GM12878 (cell line): ENCODE results near the gene MTHFD1L. TPM values are rescaled to one million over a fixed set of nuclear protein-coding genes. Genes with fewer than 3 reads are reported as not detected.

Experiments
- ATAC-seq: fragments of 200-7000 bp; cut with Tn5 transposase; 3 replicates; pipeline ENCODE4 v1.9.1; 2020; ENCODE audit warnings: mild to moderate bottlenecking, moderate library complexity
- BruUV-seq: library from RNA; stranded (reverse); fragments of 400-500 nt; replicated peaks from 2 replicates; lab custom pipeline; 2021; lab: Mats Ljungman, UMichigan
- CTCF ChIA-PET: fragments of 300-600 bp; sonication (Branson Sonifier 250); formaldehyde crosslinking; extraction: SDS; loops from one replicate; lab custom pipeline; 2021; ENCODE audit warnings: inconsistent platforms; lab: Yijun Ruan, JAX
- POLR2A ChIA-PET: fragments of 350-600 bp; formaldehyde crosslinking; extraction: SDS; loops from one replicate; lab custom pipeline; 2021; ENCODE audit warnings: inconsistent platforms; lab: Charles Lee
- RAD21 ChIA-PET: fragments of 300-600 bp; sonication (Branson Sonifier 250); formaldehyde crosslinking; loops from one replicate; lab custom pipeline; 2023; ENCODE audit warnings: antibody characterized with exemption; ENCODE audit not compliant: unreplicated experiment; lab: Charles Lee
- SMC1A ChIA-PET: fragments of 300-600 bp; sonication (Branson Sonifier 250); formaldehyde crosslinking; loops from one replicate; lab custom pipeline; 2023; ENCODE audit not compliant: unreplicated experiment, uncharacterized antibody; lab: Charles Lee
- DNase-seq: peaks from one replicate; pipeline ENCODE4 v3.0.0-alpha.2; 2011; ENCODE audit warnings: low read depth, low spot score
- FAIRE-seq: peaks from 3 replicates; lab custom pipeline; 2011; peaks lifted over from hg19 to GRCh38; lab: Jason Lieb, UNC
- H2AFZ ChIP-seq: 2 replicates; pipeline ENCODE4 v1.6.0; 2011; ENCODE audit warnings: low read depth, low read length, control low read depth; ENCODE audit not compliant: control insufficient read depth
- H3K27ac ChIP-seq: 2 replicates; pipeline ENCODE4 v1.5.1; 2011; ENCODE audit warnings: control low read depth; ENCODE audit not compliant: control insufficient read depth, insufficient read depth
- H3K27me3 ChIP-seq, 2 experiments: replicated peaks in 1 of 2; 2 replicates each; pipeline versions ENCODE4 v1.6.0 to v1.6.1; 2011; ENCODE audit warnings: low read length in 1 of 2; ENCODE audit not compliant: control insufficient read depth in 2 of 2, insufficient read depth in 2 of 2
- H3K36me3 ChIP-seq, 2 experiments: 2 replicates each; pipeline ENCODE4 v1.5.1; 2011; ENCODE audit warnings: low read length in 1 of 2; ENCODE audit not compliant: control insufficient read depth in 2 of 2, insufficient read depth in 2 of 2
- H3K4me1 ChIP-seq: 2 replicates; pipeline ENCODE4 v1.6.1; 2011; ENCODE audit warnings: mild to moderate bottlenecking, low read length, moderate library complexity, mixed read lengths; ENCODE audit not compliant: control insufficient read depth, insufficient read depth
- H3K4me2 ChIP-seq: 2 replicates; pipeline ENCODE4 v1.6.0; 2011; ENCODE audit warnings: control low read depth; ENCODE audit not compliant: control insufficient read depth, insufficient read depth
- H3K4me3 ChIP-seq: fragments of 200-600 bp; sonication (generic); 2 replicates; pipeline ENCODE4 v1.5.1; 2016
- H3K79me2 ChIP-seq: 2 replicates; pipeline ENCODE4 v1.6.0; 2011; ENCODE audit warnings: low read length; ENCODE audit not compliant: control insufficient read depth, insufficient read depth
- H3K9ac ChIP-seq: 2 replicates; pipeline ENCODE4 v1.8.0; 2011; ENCODE audit warnings: low read length, control low read depth, mixed read lengths; ENCODE audit not compliant: control insufficient read depth, insufficient read depth
- H3K9me3 ChIP-seq: replicated peaks from 3 replicates; pipeline ENCODE4 v1.5.1; 2011; ENCODE audit warnings: mild to moderate bottlenecking, low read length; ENCODE audit not compliant: control insufficient read depth, insufficient read depth
- H4K20me1 ChIP-seq: 2 replicates; pipeline ENCODE4 v1.6.0; 2011; ENCODE audit not compliant: control insufficient read depth, insufficient read depth
- EED ChIP-seq: sonication (generic); IDR thresholded peaks from 2 replicates; pipeline ENCODE4 v1.6.1; 2016; ENCODE audit warnings: antibody characterized with exemption, low read depth
- HDGF ChIP-seq: fragments of 450-650 bp; IDR thresholded peaks from 2 replicates; pipeline ENCODE4 v1.6.1; 2016; ENCODE audit warnings: antibody characterized with exemption
- KAT2A ChIP-seq: conservative IDR thresholded peaks from 2 replicates; pipeline ENCODE4 v1.6.1; 2011; ENCODE audit warnings: low read depth, low read length; ENCODE audit not compliant: control insufficient read depth
- NFYA ChIP-seq: IDR thresholded peaks from 2 replicates; pipeline ENCODE4 v1.6.1; 2011; ENCODE audit warnings: low read depth, mild to moderate bottlenecking, low read length, improper control_type of control experiment, borderline replicate concordance
- NR2F1 ChIP-seq: fragments of 450-650 bp; conservative IDR thresholded peaks from 2 replicates; pipeline ENCODE4 v1.6.1; 2017; ENCODE audit warnings: mild to moderate bottlenecking
- POLR2A ChIP-seq: IDR thresholded peaks from 2 replicates; pipeline ENCODE4 v1.6.1; 2011; ENCODE audit warnings: low read depth, mild to moderate bottlenecking, low read length
- POLR2AphosphoS2 ChIP-seq: IDR thresholded peaks from 2 replicates; pipeline ENCODE4 v1.6.1; 2011; ENCODE audit warnings: low read depth, mild to moderate bottlenecking, low read length, improper control_type of control experiment, moderate library complexity
- RELA ChIP-seq: fragments of 450-650 bp; IDR thresholded peaks from 2 replicates; pipeline ENCODE4 v1.8.0; 2014; ENCODE audit warnings: borderline replicate concordance; ENCODE audit not compliant: partially characterized antibody
- SREBF2 ChIP-seq: IDR thresholded peaks from 2 replicates; pipeline ENCODE4 v1.6.1; 2012; ENCODE audit warnings: mild to moderate bottlenecking, low read length
- TARDBP ChIP-seq: IDR thresholded peaks from 2 replicates; pipeline ENCODE4 v1.6.1; 2016; ENCODE audit warnings: borderline replicate concordance
- TCF7 ChIP-seq: IDR thresholded peaks from 2 replicates; pipeline ENCODE4 v1.6.1; 2014; ENCODE audit warnings: antibody characterized with exemption, borderline replicate concordance
- WGBS: methylation state at CpG from one replicate; pipeline ENCODE4 v1.1.6; 2016; ENCODE audit warnings: low lambda C conversion rate; ENCODE audit not compliant: insufficient replicate concordance, insufficient coverage; ENCODE audit errors: missing lambda C conversion rate; 5-methylcytosine and 5-hydroxymethylcytosine counted together
- in situ Hi-C: fragments of 300-500 bp; cut with MboI; formaldehyde crosslinking; loops from 9 replicates; pipeline ENCODE4 v1.14.3; 2018; ENCODE audit warnings: mixed read lengths
- intact Hi-C: fragments of 100-400 bp; cut with micrococcal nuclease; formaldehyde crosslinking; loops from one replicate; pipeline ENCODE4 v1.14.2; 2022; ENCODE audit not compliant: unreplicated experiment
- polyA plus RNA-seq, 11 experiments: library from polyadenylated mRNA; depleted of rRNA in 4 of 11; unstranded in 6 of 11; stranded (reverse) in 5 of 11; fragments of >200 nt; fragmentation: Nextera tagmentation in 4 of 11; fragmentation: Illumina TruSeq in 1 of 11; extraction: Ambion mirVana in 4 of 11; extraction: Trizol in 1 of 11; gene quantifications; 1 replicate in 1 of 11; 2 replicates in 10 of 11; pipeline versions ENCODE4 v1.2.1 to v1.2.3, GENCODE V29; 2011 to 2016; ENCODE audit warnings: inconsistent platforms in 2 of 11, missing spikeins in 2 of 11, low read depth in 1 of 11
- total RNA-seq, 4 experiments: library from RNA; depleted of rRNA in 3 of 4; stranded (reverse); fragments of >200 nt in 3 of 4; fragmentation: Illumina TruSeq in 1 of 4; extraction: Trizol in 1 of 4; gene quantifications; 2 replicates each; pipeline versions ENCODE4 v1.2.1 to v1.2.3, GENCODE V29; 2013 to 2021
- TF ChIP-seq, protein P1 (sequence below), 3 experiments: IDR thresholded peaks in 2 of 3; conservative IDR thresholded peaks in 1 of 3; 2 replicates each; pipeline ENCODE4 v1.5.1; 2011; ENCODE audit warnings: low read depth in 3 of 3, low read length in 3 of 3, mild to moderate bottlenecking in 3 of 3, control low read depth in 2 of 3, moderate library complexity in 2 of 3, inconsistent platforms in 1 of 3, mixed read lengths in 1 of 3; ENCODE audit not compliant: control insufficient read depth in 2 of 3, insufficient read depth in 1 of 3; ENCODE audit errors: extremely low read depth in 1 of 3
- TF ChIP-seq, protein P2 (sequence below): IDR thresholded peaks from 2 replicates; pipeline ENCODE4 v1.6.1; 2012; ENCODE audit warnings: mild to moderate bottlenecking, low read depth, low read length
- TF ChIP-seq, protein P3 (sequence below): IDR thresholded peaks from 2 replicates; pipeline ENCODE4 v1.6.1; 2012; ENCODE audit warnings: low read depth, low read length, improper control_type of control experiment

The MTHFD1L gene
- total and polyA plus RNA-seq, 10 of the 15 experiments (the other 5 are each of a cell fraction or from before 2014, with no cell fraction given): 11.7 to 75.5 (median 28.8) TPM

DNA sequence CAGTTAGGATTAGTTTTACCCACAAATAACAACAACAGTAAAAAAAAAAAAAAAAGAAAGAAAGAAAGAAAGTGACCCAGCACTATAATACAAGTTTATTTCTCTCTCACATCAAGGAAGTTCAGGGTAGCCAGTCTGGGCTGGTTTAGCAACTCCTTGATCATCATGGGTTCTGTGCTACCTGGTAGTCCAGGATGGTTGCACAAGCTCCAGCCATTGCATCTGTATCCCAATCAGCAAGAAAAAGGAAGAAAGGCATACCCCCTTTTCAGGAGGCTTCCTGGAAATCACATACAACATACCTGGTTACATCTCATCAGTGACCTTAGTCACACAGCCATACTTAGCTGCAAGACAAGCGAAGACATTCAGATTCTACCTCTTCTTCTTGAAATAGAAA lies 128.5 kb downstream of the MTHFD1L start:
- in situ Hi-C loops: no loop called here
- H4K20me1 ChIP-seq: no peaks in the 10 kb centered on the region
- no peak overlapping the region for H3K4me2 ChIP-seq
- POLR2A ChIA-PET: no interaction called here
- TF ChIP-seq, protein P1, sequence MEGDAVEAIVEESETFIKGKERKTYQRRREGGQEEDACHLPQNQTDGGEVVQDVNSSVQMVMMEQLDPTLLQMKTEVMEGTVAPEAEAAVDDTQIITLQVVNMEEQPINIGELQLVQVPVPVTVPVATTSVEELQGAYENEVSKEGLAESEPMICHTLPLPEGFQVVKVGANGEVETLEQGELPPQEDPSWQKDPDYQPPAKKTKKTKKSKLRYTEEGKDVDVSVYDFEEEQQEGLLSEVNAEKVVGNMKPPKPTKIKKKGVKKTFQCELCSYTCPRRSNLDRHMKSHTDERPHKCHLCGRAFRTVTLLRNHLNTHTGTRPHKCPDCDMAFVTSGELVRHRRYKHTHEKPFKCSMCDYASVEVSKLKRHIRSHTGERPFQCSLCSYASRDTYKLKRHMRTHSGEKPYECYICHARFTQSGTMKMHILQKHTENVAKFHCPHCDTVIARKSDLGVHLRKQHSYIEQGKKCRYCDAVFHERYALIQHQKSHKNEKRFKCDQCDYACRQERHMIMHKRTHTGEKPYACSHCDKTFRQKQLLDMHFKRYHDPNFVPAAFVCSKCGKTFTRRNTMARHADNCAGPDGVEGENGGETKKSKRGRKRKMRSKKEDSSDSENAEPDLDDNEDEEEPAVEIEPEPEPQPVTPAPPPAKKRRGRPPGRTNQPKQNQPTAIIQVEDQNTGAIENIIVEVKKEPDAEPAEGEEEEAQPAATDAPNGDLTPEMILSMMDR (IDR thresholded peaks at IDR 0.05 in 2 of 3, conservative IDR thresholded peaks at IDR 0.05 in 1 of 3; ENCODE audit: control insufficient read depth in 2 of 3, extremely low read depth in 1 of 3, insufficient read depth in 1 of 3, low read depth in 3 of 3, low read length in 3 of 3): no peak
- TF ChIP-seq NR2F1: no peak
- no peak for TF ChIP-seq TCF7
- no peak for TF ChIP-seq EED
- no TSS peak for BruUV-seq
- H3K79me2 ChIP-seq: no peaks in the 10 kb centered on the region
- H3K36me3 ChIP-seq: peaks cover 2 to 9% of the 10 kb centered on the region in 2 experiments; a peak in 3 of 4 replicates
- intact Hi-C loops: no loop called here
- H3K4me1 ChIP-seq: no peaks in the 10 kb centered on the region
- no peak overlapping the region for H3K27ac ChIP-seq
- FAIRE-seq (no peak), ATAC-seq (no peak), DNase-seq (no peak)
- CTCF ChIA-PET: interaction anchor here (0.9 to 1.9 kb wide), 3 partner anchors 12 to 254 kb away, joined by 3 to 5 read pairs (median 5); no protein-coding TSS in a partner anchor
- H3K9me3 ChIP-seq: no peaks in the 10 kb centered on the region; the same call in 2 of the 3 replicates
- no peak overlapping the region for H2AFZ ChIP-seq
- H3K27me3 ChIP-seq: no peaks in the 10 kb centered on the region
- SMC1A ChIA-PET: no interaction called here
- WGBS: 100% methylated on average over 1 of the region's 1 CpG
- no peak overlapping the region for H3K4me3 ChIP-seq
- RAD21 ChIA-PET: no interaction called here
- H3K9ac ChIP-seq: no peak overlapping the region

DNA sequence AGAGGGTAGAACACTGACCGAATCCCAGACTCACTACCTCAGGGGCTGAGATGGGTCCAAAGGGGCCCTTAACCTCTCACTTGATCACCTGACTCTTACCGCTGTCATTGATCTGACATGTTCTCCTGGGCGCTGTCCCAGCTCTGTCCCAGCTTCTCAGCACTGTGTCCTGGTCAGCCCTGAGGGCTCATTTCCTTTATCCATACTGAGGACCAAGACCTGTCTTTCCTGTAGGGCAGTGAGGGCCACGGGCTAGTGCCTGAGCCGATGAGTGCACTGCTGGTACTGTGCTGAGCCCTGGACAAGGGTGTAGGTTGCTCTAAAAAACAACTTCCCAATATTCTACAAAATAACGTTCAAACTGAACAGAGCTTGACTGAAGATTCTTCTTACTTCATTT lies 131.5 kb downstream of the MTHFD1L start:
- no peak for ATAC-seq
- intact Hi-C loops (no loop called here), in situ Hi-C loops (no loop called here)
- no TSS peak for BruUV-seq
- no peak overlapping the region for H3K4me3 ChIP-seq
- no peaks in the 10 kb centered on the region for H3K27me3 ChIP-seq
- ChIA-PET CTCF (no interaction called here), POLR2A (no interaction called here), RAD21 (no interaction called here), SMC1A (interaction anchor here (1.2 kb wide), 1 partner anchor 9 kb away, joined by 3 read pairs; no protein-coding TSS in a partner anchor)
- no peak overlapping the region for H3K27ac ChIP-seq
- no peaks in the 10 kb centered on the region; the same call in 2 of the 3 replicates for H3K9me3 ChIP-seq
- no peaks in the 10 kb centered on the region for H4K20me1 ChIP-seq
- WGBS: 96% methylated on average over 6 of the region's 6 CpGs
- H3K36me3 ChIP-seq: peaks cover 2 to 9% of the 10 kb centered on the region in 2 experiments; a peak in 3 of 4 replicates
- no peak for FAIRE-seq
- H2AFZ ChIP-seq: no peak overlapping the region
- H3K4me1 ChIP-seq: peaks cover 10% of the 10 kb centered on the region
- H3K9ac ChIP-seq: no peak overlapping the region
- no peak overlapping the region for H3K4me2 ChIP-seq
- no peak for DNase-seq
- no peaks in the 10 kb centered on the region for H3K79me2 ChIP-seq
- no peak for TF ChIP-seq NFYA
- no peak for TF ChIP-seq RELA
- TF ChIP-seq KAT2A: no peak
- TF ChIP-seq, protein P2, sequence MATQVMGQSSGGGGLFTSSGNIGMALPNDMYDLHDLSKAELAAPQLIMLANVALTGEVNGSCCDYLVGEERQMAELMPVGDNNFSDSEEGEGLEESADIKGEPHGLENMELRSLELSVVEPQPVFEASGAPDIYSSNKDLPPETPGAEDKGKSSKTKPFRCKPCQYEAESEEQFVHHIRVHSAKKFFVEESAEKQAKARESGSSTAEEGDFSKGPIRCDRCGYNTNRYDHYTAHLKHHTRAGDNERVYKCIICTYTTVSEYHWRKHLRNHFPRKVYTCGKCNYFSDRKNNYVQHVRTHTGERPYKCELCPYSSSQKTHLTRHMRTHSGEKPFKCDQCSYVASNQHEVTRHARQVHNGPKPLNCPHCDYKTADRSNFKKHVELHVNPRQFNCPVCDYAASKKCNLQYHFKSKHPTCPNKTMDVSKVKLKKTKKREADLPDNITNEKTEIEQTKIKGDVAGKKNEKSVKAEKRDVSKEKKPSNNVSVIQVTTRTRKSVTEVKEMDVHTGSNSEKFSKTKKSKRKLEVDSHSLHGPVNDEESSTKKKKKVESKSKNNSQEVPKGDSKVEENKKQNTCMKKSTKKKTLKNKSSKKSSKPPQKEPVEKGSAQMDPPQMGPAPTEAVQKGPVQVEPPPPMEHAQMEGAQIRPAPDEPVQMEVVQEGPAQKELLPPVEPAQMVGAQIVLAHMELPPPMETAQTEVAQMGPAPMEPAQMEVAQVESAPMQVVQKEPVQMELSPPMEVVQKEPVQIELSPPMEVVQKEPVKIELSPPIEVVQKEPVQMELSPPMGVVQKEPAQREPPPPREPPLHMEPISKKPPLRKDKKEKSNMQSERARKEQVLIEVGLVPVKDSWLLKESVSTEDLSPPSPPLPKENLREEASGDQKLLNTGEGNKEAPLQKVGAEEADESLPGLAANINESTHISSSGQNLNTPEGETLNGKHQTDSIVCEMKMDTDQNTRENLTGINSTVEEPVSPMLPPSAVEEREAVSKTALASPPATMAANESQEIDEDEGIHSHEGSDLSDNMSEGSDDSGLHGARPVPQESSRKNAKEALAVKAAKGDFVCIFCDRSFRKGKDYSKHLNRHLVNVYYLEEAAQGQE: no peak
- TF ChIP-seq TARDBP: no peak
- no peak for TF ChIP-seq HDGF
- TF ChIP-seq, protein P3, sequence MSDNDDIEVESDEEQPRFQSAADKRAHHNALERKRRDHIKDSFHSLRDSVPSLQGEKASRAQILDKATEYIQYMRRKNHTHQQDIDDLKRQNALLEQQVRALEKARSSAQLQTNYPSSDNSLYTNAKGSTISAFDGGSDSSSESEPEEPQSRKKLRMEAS: no peak
- no peak for TF ChIP-seq POLR2AphosphoS2
- no peak for TF ChIP-seq SREBF2
- TF ChIP-seq POLR2A: no peak
